Posterior vena cava (tissue), 2 donors: ENCODE measurements around the gene FMR1. TPM values are rescaled to one million over a fixed set of nuclear protein-coding genes. Genes with fewer than 3 reads are reported as not detected.

Experiments
- DNase-seq: peaks from one replicate; pipeline ENCODE4 v3.0.0-alpha.2; 2020; ENCODE audit warnings: low spot score
- intact Hi-C, 2 donors: fragments of 100-400 bp; cut with DNase I; formaldehyde crosslinking; loops; one replicate each; pipeline versions ENCODE4 v1.14.1 to v1.14.2; 2022 to 2023
- total RNA-seq, 2 donors: library from RNA; stranded (reverse); fragmentation: NEBNext Ultra II Directional; extraction: Animal tissue kit (Norgen Biotek cat#: 25700); gene quantifications; one replicate each; pipeline ENCODE4 v1.2.1, GENCODE V29; 2021
- donor health status: DM: yes; HTN: yes; CAD: no.
- donor health status: DM: yes; HTN: yes; CAD: no.

FMR1 gene
- total RNA-seq, 2 donors from 2014 or later: 40.3 to 41.7 TPM

- no peak for DNase-seq
- intact Hi-C loops: no loop called here
Measured at GRCh38 chrX:147981038-147981752, 69.5 kb downstream of the FMR1 start, which contains the start of gene FMR1NB. Gene FMR1NB, plus strand, starts transcription at chrX:147981337. Its CDS starts 66 bp downstream, at chrX:147981403.

Other genes starting within 250 kb of the FMR1 start
- not detected for gene FMR1NB, start 69.4 kb downstream of the FMR1 start, total RNA-seq